ENCODE data around the gene SERGEF.

The SERGEF gene

DNA sequence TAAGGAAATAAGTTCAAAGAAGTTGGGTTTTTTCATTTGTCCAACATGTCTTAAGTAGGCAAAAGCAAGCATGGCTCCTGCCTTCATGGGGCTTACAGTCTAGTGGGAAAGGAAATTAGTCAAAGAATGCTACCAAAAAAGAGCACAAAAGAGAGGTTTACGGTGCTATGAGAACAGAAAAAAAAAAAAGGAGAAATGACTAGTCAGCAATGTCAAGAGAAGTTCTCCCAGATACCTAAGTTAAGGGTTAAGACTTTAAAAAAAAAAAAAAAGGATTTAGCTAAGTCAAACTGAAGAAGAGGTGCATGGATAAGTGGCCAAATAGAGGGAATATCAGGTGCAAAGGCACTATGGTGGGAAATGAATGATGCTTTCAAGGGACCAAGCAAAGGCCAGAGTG is 29.3 kb downstream of the SERGEF start:
- Histone ChIP-seq H3K4me3 (ENCODE audit: insufficient read depth, low read length, poor library complexity, severe bottlenecking) (no peak overlapping the region), H3K36me3 (ENCODE audit: low read length) (peaks cover 18% of the 10 kb centered on the region; the same call in 1 of the 2 replicates), H2AFZ (ENCODE audit: low read depth, low read length, severe bottlenecking) (no peak overlapping the region), H3K4me2 (ENCODE audit: low read depth, low read length, poor library complexity, severe bottlenecking) (no peak overlapping the region), H3K79me2 (ENCODE audit: insufficient read depth, low read length) (no peaks in the 10 kb centered on the region), H3K9me2 (replicated peaks; ENCODE audit: insufficient read depth, low read length) (no peaks in the 10 kb centered on the region), H3K27me3 (ENCODE audit: low read length) (no peaks in the 10 kb centered on the region), H3F3A (ENCODE audit: insufficient read depth) (no peaks in the 10 kb centered on the region), H4K20me1 (ENCODE audit: low read depth, low read length) (no peaks in the 10 kb centered on the region), H3K9me3 (ENCODE audit: insufficient read depth, low read length) (no peaks in the 10 kb centered on the region), H3K27ac (ENCODE audit: low read depth, low read length) (no peak overlapping the region), H3K9ac (ENCODE audit: low read length) (no peak overlapping the region)
- TF ChIP-seq, protein P1, sequence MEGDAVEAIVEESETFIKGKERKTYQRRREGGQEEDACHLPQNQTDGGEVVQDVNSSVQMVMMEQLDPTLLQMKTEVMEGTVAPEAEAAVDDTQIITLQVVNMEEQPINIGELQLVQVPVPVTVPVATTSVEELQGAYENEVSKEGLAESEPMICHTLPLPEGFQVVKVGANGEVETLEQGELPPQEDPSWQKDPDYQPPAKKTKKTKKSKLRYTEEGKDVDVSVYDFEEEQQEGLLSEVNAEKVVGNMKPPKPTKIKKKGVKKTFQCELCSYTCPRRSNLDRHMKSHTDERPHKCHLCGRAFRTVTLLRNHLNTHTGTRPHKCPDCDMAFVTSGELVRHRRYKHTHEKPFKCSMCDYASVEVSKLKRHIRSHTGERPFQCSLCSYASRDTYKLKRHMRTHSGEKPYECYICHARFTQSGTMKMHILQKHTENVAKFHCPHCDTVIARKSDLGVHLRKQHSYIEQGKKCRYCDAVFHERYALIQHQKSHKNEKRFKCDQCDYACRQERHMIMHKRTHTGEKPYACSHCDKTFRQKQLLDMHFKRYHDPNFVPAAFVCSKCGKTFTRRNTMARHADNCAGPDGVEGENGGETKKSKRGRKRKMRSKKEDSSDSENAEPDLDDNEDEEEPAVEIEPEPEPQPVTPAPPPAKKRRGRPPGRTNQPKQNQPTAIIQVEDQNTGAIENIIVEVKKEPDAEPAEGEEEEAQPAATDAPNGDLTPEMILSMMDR (IDR thresholded peaks at IDR 0.05; ENCODE audit: insufficient read depth, low read length, poor library complexity, severe bottlenecking) = no peak
- TF ChIP-seq EZH2phosphoT487 (conservative IDR thresholded peaks at IDR 0.05; ENCODE audit: low read length) = no peak

- no peaks in the 10 kb centered on the region for H3K36me3 ChIP-seq (ENCODE audit: low read length)
- no peaks in the 10 kb centered on the region for H4K20me1 ChIP-seq (ENCODE audit: low read depth, low read length)
- H3K4me2 ChIP-seq (ENCODE audit: low read depth, low read length, poor library complexity, severe bottlenecking) = no peak overlapping the region
- no peaks in the 10 kb centered on the region for H3K79me2 ChIP-seq (ENCODE audit: insufficient read depth, low read length)
- H3F3A ChIP-seq (ENCODE audit: insufficient read depth) = no peaks in the 10 kb centered on the region
- H2AFZ ChIP-seq (ENCODE audit: low read depth, low read length, severe bottlenecking) = no peak overlapping the region
- H3K4me3 ChIP-seq (ENCODE audit: insufficient read depth, low read length, poor library complexity, severe bottlenecking) = no peak overlapping the region
- H3K27ac ChIP-seq (ENCODE audit: low read depth, low read length) = no peak overlapping the region
- no peaks in the 10 kb centered on the region for H3K9me3 ChIP-seq (ENCODE audit: insufficient read depth, low read length)
- H3K9ac ChIP-seq (ENCODE audit: low read length) = no peak overlapping the region
- no peaks in the 10 kb centered on the region for H3K27me3 ChIP-seq (ENCODE audit: low read length)
- no peaks in the 10 kb centered on the region for H3K9me2 ChIP-seq (replicated peaks; ENCODE audit: insufficient read depth, low read length)
- no peak for TF ChIP-seq EZH2phosphoT487 (conservative IDR thresholded peaks at IDR 0.05; ENCODE audit: low read length)
- TF ChIP-seq, protein P1 (IDR thresholded peaks at IDR 0.05; ENCODE audit: insufficient read depth, low read length, poor library complexity, severe bottlenecking) = peak; percentile 97
Observed at GRCh38 chr11:17979770-17980371, 33.0 kb downstream of the SERGEF start.

DNA sequence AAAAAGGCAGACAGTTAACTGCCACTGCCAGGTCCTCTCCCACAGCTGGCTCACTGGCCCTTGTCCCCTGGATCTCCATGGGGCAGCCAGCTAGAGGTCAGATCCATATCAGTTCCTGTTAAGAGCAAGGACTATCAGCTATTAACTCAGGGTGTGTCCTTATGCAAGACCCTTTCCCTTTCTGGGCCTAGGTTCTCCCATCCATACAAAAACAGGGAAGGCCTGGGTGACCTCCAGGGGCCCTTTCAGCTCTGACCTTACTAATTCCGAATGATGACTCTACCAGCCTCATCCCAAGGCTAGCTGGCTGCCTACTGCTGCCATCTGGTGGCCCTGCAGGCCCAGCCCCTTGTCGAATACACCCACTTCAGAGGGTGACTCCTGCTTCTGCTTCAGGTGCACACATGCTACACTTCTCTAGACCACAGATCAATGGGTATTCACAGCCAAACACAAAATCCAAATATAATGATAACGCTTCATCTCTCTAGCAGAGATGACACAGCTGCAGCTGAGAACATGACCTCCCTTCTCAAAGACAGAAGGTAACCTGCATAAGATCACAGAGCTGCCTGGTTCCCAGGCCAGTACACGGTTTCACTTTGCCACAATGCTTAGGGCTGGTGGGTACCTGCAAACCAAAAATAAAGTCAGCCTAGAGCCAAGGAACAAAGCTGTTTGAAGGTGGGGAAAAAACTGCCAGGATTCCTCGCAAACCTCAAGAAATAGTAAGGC is 34.1 kb downstream of the SERGEF start:
- no peaks in the 10 kb centered on the region for H3K9me2 ChIP-seq (replicated peaks; ENCODE audit: insufficient read depth, low read length)
- H2AFZ ChIP-seq (ENCODE audit: low read depth, low read length, severe bottlenecking) = no peak overlapping the region
- no peaks in the 10 kb centered on the region for H3K36me3 ChIP-seq (ENCODE audit: low read length)
- no peak overlapping the region for H3K9ac ChIP-seq (ENCODE audit: low read length)
- H3K9me3 ChIP-seq (ENCODE audit: insufficient read depth, low read length) = no peaks in the 10 kb centered on the region
- no peaks in the 10 kb centered on the region for H3K27me3 ChIP-seq (ENCODE audit: low read length)
- H3K4me2 ChIP-seq (ENCODE audit: low read depth, low read length, poor library complexity, severe bottlenecking) = no peak overlapping the region
- no peak overlapping the region for H3K27ac ChIP-seq (ENCODE audit: low read depth, low read length)
- H4K20me1 ChIP-seq (ENCODE audit: low read depth, low read length) = no peaks in the 10 kb centered on the region
- TF ChIP-seq EZH2phosphoT487 (conservative IDR thresholded peaks at IDR 0.05; ENCODE audit: low read length) = no peak
- TF ChIP-seq, protein P1 (IDR thresholded peaks at IDR 0.05; ENCODE audit: insufficient read depth, low read length, poor library complexity, severe bottlenecking) = peak; percentile 89
- no peaks in the 10 kb centered on the region for H3F3A ChIP-seq (ENCODE audit: insufficient read depth)
- H3K79me2 ChIP-seq (ENCODE audit: insufficient read depth, low read length) = no peaks in the 10 kb centered on the region
- no peak overlapping the region for H3K4me3 ChIP-seq (ENCODE audit: insufficient read depth, low read length, poor library complexity, severe bottlenecking)
